ENCODE results near the gene SYNM. TPM values are rescaled to one million over a fixed set of nuclear protein-coding genes. Genes with fewer than 3 reads are reported as not detected.

SYNM gene
- total and polyA plus RNA-seq, 2 donors (not counting 1 experiment from before 2014, with no cell fraction given): 0.04 to 0.27 TPM

DNA sequence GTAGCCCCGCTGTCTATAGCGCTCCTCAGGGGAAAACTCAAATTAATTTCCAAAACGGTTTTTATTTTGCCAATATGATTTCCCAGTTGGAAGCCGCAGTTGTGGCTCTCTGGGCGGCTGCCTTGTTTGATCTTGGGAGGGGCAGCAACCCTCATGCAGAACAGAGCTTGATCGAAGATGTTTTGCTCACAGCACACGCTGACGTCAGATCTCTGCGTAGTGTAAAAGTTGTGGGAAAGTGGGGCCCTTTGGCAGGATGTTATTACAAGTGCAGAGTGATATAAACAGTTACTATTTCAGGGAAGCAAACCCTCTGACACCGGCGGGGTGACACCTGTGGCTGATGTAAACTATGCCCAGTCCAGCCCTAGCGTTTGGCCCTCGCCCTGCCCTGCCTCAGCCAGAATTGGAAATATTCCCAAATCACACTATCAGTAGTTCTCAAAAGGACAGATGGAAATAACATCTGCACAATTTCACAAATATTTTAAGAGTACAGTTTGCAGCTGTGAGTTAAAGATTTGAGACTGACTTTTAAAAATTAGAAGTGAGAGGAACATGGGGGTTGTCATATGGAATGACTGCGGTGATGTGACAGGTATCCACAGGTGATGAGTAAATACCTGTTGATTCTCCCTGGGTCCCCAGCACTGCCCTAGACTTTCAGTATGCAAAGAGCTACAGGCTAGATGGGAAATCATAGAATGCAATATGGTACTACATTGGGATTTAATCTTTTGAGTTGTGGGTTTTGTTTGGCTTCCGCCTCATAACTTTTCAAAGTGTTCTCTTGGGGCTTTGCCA lies 1.7 kb downstream of the SYNM start:
- Histone ChIP-seq H3K36me3 (replicated peaks in 1 of 2; ENCODE audit: control extremely low read depth in 1 of 2, control insufficient read depth in 1 of 2, extremely low read depth in 1 of 2, insufficient read depth in 2 of 2, low read length in 1 of 2) (no peaks in the 10 kb centered on the region), H3K9ac (ENCODE audit: low read length) (no peak overlapping the region), H3K4me2 (replicated peaks; ENCODE audit: low read depth, low read length, poor library complexity, severe bottlenecking) (no peak overlapping the region), H3K27ac (ENCODE audit: low read length in 2 of 2) (no peak overlapping the region), H3K4me3 (ENCODE audit: control extremely low read depth in 1 of 5, extremely low read depth in 1 of 5, insufficient read depth in 1 of 5, low read depth in 2 of 5, low read length in 4 of 5) (no peak overlapping the region), H2AFZ (ENCODE audit: insufficient read depth, low read depth, low read length, poor library complexity, severe bottlenecking) (no peak overlapping the region), H3K79me2 (ENCODE audit: control insufficient read depth, insufficient read depth, low read length) (no peaks in the 10 kb centered on the region), H3K4me1 (ENCODE audit: control insufficient read depth in 2 of 2, insufficient read depth in 2 of 2, low read length in 2 of 2) (peaks cover 6 to 11% of the 10 kb centered on the region in 2 donors), H3K27me3 (replicated peaks in 1 of 4; ENCODE audit: control extremely low read depth in 1 of 4, control insufficient read depth in 3 of 4, insufficient read depth in 4 of 4, low read length in 3 of 4) (peaks cover 0 to 38% (median 15%) of the 10 kb centered on the region in 4 experiments), H3K9me3 (ENCODE audit: control extremely low read depth in 1 of 3, control insufficient read depth in 2 of 3, insufficient read depth in 1 of 3, low read length in 2 of 3) (no peaks in the 10 kb centered on the region), H4K20me1 (ENCODE audit: control insufficient read depth, insufficient read depth, low read length, poor library complexity, severe bottlenecking) (no peaks in the 10 kb centered on the region)
- H3K27ac Mint-ChIP-seq: no peak overlapping the region
- H3K4me3 Mint-ChIP-seq: peak overlapping the region; percentile 12
- H3K4me1 Mint-ChIP-seq: peaks cover 13% of the 10 kb centered on the region
- ATAC-seq (ENCODE audit: low read depth) (no peak), DNase-seq (no peak)
- ChIA-PET CTCF (interaction anchor here (1.4 to 1.5 kb wide), 2 partner anchors 30 to 107 kb away, joined by 4 read pairs; no protein-coding TSS in a partner anchor), POLR2A (no interaction called here)
- no peak for TF ChIP-seq EZH2 (IDR thresholded peaks at IDR 0.05; ENCODE audit: borderline replicate concordance, insufficient read depth, low read depth, low read length, poor library complexity, severe bottlenecking)
- intact Hi-C loops (cut with micrococcal nuclease): loop anchor here (10.0 kb wide), 1 partner anchor 648 kb away; no protein-coding TSS in a partner anchor
- 63% methylated on average over 12 of the region's 15 CpGs for WGBS (ENCODE audit: insufficient coverage)
- H3K9me3 Mint-ChIP-seq (ENCODE audit: insufficient read depth): no peaks in the 10 kb centered on the region
- H3K27me3 Mint-ChIP-seq: peaks cover 42% of the 10 kb centered on the region

GRCh38 chr15:99108993-99109392 lies 4.1 kb downstream of the SYNM start:
- Histone ChIP-seq H3K27ac (ENCODE audit: low read length in 2 of 2) (no peak overlapping the region), H4K20me1 (ENCODE audit: control insufficient read depth, insufficient read depth, low read length, poor library complexity, severe bottlenecking) (no peaks in the 10 kb centered on the region), H3K27me3 (replicated peaks in 1 of 4; ENCODE audit: control extremely low read depth in 1 of 4, control insufficient read depth in 3 of 4, insufficient read depth in 4 of 4, low read length in 3 of 4) (peaks cover 0 to 20% (median 0%) of the 10 kb centered on the region in 4 experiments), H3K9ac (ENCODE audit: low read length) (no peak overlapping the region), H3K4me3 (ENCODE audit: control extremely low read depth in 1 of 5, extremely low read depth in 1 of 5, insufficient read depth in 1 of 5, low read depth in 2 of 5, low read length in 4 of 5) (no peak overlapping the region), H2AFZ (ENCODE audit: insufficient read depth, low read depth, low read length, poor library complexity, severe bottlenecking) (no peak overlapping the region), H3K4me1 (ENCODE audit: control insufficient read depth in 2 of 2, insufficient read depth in 2 of 2, low read length in 2 of 2) (peaks cover 6 to 11% of the 10 kb centered on the region in 2 donors), H3K36me3 (replicated peaks in 1 of 2; ENCODE audit: control extremely low read depth in 1 of 2, control insufficient read depth in 1 of 2, extremely low read depth in 1 of 2, insufficient read depth in 2 of 2, low read length in 1 of 2) (no peaks in the 10 kb centered on the region), H3K4me2 (replicated peaks; ENCODE audit: low read depth, low read length, poor library complexity, severe bottlenecking) (no peak overlapping the region), H3K79me2 (ENCODE audit: control insufficient read depth, insufficient read depth, low read length) (no peaks in the 10 kb centered on the region), H3K9me3 (ENCODE audit: control extremely low read depth in 1 of 3, control insufficient read depth in 2 of 3, insufficient read depth in 1 of 3, low read length in 2 of 3) (no peaks in the 10 kb centered on the region)
- Mint-ChIP-seq H3K4me3 (no peak overlapping the region), H3K27me3 (peaks cover 31% of the 10 kb centered on the region), H3K9me3 (ENCODE audit: insufficient read depth) (no peaks in the 10 kb centered on the region), H3K4me1 (peaks cover 10% of the 10 kb centered on the region), H3K27ac (no peak overlapping the region)
- POLR2A ChIA-PET: no interaction called here
- CTCF ChIA-PET: interaction anchor here (1.3 kb wide), 1 partner anchor 33 kb away, joined by 3 read pairs; no protein-coding TSS in a partner anchor
- TF ChIP-seq EZH2 (IDR thresholded peaks at IDR 0.05; ENCODE audit: borderline replicate concordance, insufficient read depth, low read depth, low read length, poor library complexity, severe bottlenecking): no peak
- no peak for TF ChIP-seq CTCF (IDR thresholded peaks at IDR 0.05)
- 92% methylated on average over 5 of the region's 5 CpGs for WGBS (ENCODE audit: insufficient coverage)
- DNase-seq (no peak), ATAC-seq (ENCODE audit: low read depth) (no peak)
- intact Hi-C loops (cut with micrococcal nuclease): loop anchor here (10.0 kb wide), 1 partner anchor 646 kb away; no protein-coding TSS in a partner anchor
